Fibroblast of the aortic adventitia (primary cell): ENCODE results near the gene TNRC6C. TPM values are rescaled to one million over a fixed set of nuclear protein-coding genes. Genes with fewer than 3 reads are reported as not detected.
"Not testable (repeated sequence)": the region's sequence is repeated elsewhere in the genome, so short reads cannot be mapped to it uniquely, and the experiment has no call there.

ENCODE experiments used
- DNase-seq: peaks from one replicate; pipeline ENCODE4 v3.0.0-alpha.2; 2010; ENCODE audit warnings: low read depth
- H3K4me3 ChIP-seq: 2 replicates; pipeline ENCODE4 v1.5.1; 2011; ENCODE audit warnings: low read depth, mild to moderate bottlenecking, control low read depth, low read length, moderate library complexity
- CTCF ChIP-seq: IDR thresholded peaks from 2 replicates; pipeline ENCODE4 v1.5.1; 2011; ENCODE audit warnings: mild to moderate bottlenecking, low read length, control low read depth, inconsistent platforms; ENCODE audit not compliant: insufficient read depth
- total RNA-seq: library from RNA; depleted of rRNA; stranded (reverse); fragments of >200 nt; gene quantifications from 2 replicates; pipeline ENCODE4 v1.2.3, GENCODE V29; 2012; ENCODE audit warnings: low replicate concordance

TNRC6C gene
- total RNA-seq, 1 donor, result 10.3 TPM

GRCh38 chr17:77974396-77974795 lies 15.9 kb downstream of the TNRC6C start:
- TF ChIP-seq CTCF, result no peak

GRCh38 chr17:77982430-77982829 lies 23.9 kb downstream of the TNRC6C start:
- DNase-seq, H3K4me3 ChIP-seq: not testable (repeated sequence)

More at GRCh38 chr17:77974396-77974795, 15.9 kb downstream of the TNRC6C start:
- no peak for DNase-seq
- H3K4me3 ChIP-seq, result no peak overlapping the region

- TF ChIP-seq CTCF, result no peak
- no peak overlapping the region for H3K4me3 ChIP-seq
- DNase-seq, result no peak
These were observed 31.8 kb downstream of the TNRC6C start for GRCh38 chr17:77990301-77990700.

GRCh38 chr17:77993735-77994134 lies 35.2 kb downstream of the TNRC6C start:
- DNase-seq, H3K4me3 ChIP-seq: not testable (repeated sequence)

GRCh38 chr17:77995146-77995852 lies 36.8 kb downstream of the TNRC6C start:
- TF ChIP-seq CTCF, result no peak
- no peak overlapping the region for H3K4me3 ChIP-seq
- DNase-seq, result peak; percentile 49

- no peak for DNase-seq
- H3K4me3 ChIP-seq, result no peak overlapping the region
- TF ChIP-seq CTCF, result no peak
These were observed 37.8 kb downstream of the TNRC6C start for GRCh38 chr17:77996256-77996655.

- peak; percentile 40 for DNase-seq
- no peak overlapping the region for H3K4me3 ChIP-seq
- no peak for TF ChIP-seq CTCF
These were observed 41.1 kb downstream of the TNRC6C start for GRCh38 chr17:77999413-78000173.
